Fibroblast of the aortic adventitia (primary cell): ENCODE results near the gene PIGV. TPM values are rescaled to one million over a fixed set of nuclear protein-coding genes. Genes with fewer than 3 reads are reported as not detected.
A peak's percentile ranks its signal among the peaks of the same experiment; 100 is the strongest.

Source experiments
- DNase-seq: peaks from one replicate; pipeline ENCODE4 v3.0.0-alpha.2; 2010; ENCODE audit warnings: low read depth
- H3K4me3 ChIP-seq: 2 replicates; pipeline ENCODE4 v1.5.1; 2011; ENCODE audit warnings: low read depth, mild to moderate bottlenecking, control low read depth, low read length, moderate library complexity
- total RNA-seq: library from RNA; depleted of rRNA; stranded (reverse); fragments of >200 nt; gene quantifications from 2 replicates; pipeline ENCODE4 v1.2.3, GENCODE V29; 2012; ENCODE audit warnings: low replicate concordance
- TF ChIP-seq, protein P1 (sequence below): IDR thresholded peaks from 2 replicates; pipeline ENCODE4 v1.5.1; 2011; ENCODE audit warnings: mild to moderate bottlenecking, low read length, control low read depth, inconsistent platforms; ENCODE audit not compliant: insufficient read depth

The PIGV gene
- total RNA-seq, 1 donor = 18.1 TPM

DNA sequence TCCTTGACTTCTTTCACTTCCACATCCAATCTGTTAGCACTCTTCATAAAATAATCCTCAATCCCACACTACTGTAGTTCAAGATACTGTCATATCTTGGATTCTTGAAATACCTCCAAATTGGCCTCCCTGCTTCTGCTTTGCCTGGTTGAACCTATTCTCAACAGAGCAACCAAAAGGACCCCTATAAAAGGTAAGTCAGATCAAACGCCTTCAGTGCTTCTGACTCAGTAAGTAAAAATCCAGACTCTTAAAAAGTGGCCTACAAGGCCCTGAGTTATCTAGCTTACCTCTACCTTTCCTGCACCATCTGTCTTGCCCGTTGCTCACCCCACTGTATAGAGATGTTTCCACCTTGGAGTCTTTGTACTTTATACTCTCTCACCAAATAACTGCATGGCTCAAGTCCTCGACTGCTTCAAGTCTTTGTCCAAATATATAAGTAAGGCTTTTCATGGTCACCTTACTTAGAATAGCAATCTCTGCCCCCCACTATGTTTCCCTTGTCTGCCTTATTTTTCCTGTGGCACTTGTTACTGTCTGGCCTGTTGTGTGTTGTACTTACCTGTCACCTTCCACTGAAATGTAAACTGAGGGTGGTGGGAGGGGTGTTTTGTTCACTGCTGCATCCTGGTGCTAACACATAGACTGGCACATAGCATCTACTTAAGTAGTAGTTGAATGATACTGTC is 5.1 kb upstream of the PIGV start:
- no peak for DNase-seq
- TF ChIP-seq, protein P1, sequence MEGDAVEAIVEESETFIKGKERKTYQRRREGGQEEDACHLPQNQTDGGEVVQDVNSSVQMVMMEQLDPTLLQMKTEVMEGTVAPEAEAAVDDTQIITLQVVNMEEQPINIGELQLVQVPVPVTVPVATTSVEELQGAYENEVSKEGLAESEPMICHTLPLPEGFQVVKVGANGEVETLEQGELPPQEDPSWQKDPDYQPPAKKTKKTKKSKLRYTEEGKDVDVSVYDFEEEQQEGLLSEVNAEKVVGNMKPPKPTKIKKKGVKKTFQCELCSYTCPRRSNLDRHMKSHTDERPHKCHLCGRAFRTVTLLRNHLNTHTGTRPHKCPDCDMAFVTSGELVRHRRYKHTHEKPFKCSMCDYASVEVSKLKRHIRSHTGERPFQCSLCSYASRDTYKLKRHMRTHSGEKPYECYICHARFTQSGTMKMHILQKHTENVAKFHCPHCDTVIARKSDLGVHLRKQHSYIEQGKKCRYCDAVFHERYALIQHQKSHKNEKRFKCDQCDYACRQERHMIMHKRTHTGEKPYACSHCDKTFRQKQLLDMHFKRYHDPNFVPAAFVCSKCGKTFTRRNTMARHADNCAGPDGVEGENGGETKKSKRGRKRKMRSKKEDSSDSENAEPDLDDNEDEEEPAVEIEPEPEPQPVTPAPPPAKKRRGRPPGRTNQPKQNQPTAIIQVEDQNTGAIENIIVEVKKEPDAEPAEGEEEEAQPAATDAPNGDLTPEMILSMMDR = no peak
- no peak overlapping the region for H3K4me3 ChIP-seq

DNA sequence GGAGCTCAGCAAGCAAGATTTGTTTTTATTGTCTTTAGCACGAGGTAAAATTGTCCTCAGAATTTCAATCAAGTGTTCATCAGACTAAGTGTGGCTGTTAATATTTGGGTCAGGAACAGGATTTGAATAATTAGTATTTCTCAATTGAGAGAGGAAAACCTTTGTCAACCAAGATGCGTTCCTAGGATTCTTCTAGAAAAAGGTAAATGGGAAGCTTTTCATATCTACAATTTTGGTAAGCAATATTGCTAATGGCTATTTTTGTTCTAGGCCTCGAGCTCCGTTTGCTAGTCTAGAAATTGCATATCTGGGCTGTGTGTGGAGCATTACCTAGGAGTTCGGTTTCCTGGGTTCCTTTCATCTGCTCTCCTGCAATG is 4.1 kb upstream of the PIGV start:
- TF ChIP-seq, protein P1 = no peak
- no peak for DNase-seq
- no peak overlapping the region for H3K4me3 ChIP-seq

DNA sequence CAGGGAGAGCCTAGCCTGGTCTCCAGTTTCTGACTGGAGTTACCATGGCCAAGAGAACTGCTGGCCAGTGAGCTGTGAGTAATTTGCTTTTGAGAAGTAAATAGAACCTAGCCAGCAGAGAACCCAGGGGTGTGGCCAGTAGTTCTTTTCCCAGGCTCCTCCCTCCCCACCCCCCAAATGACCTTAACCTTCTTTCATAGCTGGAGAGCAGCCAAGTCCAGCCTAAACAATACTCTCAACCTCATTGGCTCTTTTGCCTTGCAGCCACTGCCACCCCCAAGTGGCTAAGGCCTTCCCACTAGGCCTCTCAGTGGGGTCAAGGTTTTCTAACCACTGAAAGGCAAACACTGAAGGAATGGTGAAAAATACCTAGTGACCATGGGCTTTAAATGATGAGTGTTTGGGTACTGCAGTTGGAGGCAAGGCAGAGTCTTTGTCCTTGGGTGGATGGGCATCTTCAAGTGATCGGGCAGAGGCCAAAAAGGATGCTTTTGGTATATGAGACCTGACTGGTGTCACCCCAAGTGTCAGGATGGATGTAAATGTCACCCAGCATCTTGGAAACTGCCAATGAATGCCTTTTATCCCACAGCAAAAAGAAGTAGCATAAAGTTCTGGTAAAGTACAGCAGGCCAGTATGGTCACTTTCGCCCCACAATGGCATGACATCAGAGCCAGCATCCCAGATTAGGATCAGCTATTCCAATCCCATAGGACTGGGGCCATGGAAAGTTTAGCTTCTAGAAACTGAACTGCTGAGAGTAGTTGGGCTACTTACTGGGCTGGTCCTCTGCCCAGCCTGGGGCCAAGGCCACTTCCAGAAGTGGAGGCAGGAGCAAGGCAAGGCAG is 3.5 kb upstream of the PIGV start:
- TF ChIP-seq, protein P1 = no peak
- no peak overlapping the region for H3K4me3 ChIP-seq
- peak; percentile 85 for DNase-seq

DNA sequence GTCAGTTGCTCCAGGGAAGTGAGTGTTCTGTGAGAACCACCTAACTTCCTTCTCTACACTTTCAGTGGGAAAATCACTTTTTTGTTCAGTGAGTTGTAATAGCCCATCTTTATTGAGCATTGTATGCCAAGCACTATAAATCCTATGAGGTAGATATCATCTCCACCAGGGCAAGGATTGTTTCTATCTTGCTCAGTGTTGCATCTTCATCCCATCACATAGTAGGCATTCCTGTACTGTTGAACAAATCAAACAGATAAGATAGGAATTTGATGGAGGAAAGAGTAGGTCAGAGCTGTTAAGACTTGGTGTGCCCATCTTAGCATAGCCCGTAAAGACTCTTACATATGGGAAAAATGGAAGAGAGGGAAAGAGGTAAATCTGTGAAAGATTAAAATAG is 2.9 kb upstream of the PIGV start:
- TF ChIP-seq, protein P1 = no peak

DNA sequence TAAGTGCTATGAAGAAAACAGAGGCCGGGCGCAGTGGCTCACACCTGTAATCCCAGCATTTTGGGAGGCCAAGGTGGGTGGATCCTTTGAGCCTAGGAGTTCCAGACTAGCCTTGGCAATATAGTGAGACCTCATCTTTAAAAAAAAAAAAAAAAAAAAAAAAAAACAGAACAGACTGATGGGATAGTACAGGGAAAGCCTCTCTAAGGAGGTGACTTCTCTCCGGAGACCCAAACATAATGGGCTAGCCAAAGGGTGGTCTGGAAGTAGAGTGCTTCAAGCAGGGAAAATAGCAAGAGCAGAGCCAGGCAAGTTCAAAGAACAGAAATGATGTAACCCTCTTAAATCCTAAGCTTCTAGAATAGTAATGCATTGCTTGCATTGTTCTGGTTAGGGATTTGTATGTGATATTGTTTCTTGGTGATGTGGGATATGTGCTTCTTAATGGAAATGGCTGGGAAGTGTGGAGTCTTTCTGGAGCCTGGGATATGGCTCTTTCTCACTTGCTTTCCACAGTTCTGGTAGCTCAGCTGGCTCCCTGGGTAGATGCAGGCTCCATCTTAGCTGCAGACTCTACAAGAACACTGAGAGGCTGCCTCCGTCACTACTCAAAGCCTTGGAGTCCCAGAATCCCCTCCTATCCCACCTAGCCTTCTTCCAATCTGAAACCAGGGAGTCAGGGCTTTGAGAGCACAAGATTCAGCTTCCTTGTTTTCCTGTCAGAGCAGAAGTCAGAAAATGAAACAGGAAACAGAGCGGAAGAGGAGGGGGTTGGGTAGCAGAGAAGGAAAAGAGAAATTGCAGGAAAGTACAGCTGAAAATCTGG is 1.9 kb upstream of the PIGV start:
- TF ChIP-seq, protein P1 = no peak
- DNase-seq = peak; percentile 77
- peak overlapping the region; percentile 10 for H3K4me3 ChIP-seq

More for the DNA sequence above, 2.9 kb upstream of the PIGV start:
- peak; percentile 31 for DNase-seq
- H3K4me3 ChIP-seq = no peak overlapping the region

DNA sequence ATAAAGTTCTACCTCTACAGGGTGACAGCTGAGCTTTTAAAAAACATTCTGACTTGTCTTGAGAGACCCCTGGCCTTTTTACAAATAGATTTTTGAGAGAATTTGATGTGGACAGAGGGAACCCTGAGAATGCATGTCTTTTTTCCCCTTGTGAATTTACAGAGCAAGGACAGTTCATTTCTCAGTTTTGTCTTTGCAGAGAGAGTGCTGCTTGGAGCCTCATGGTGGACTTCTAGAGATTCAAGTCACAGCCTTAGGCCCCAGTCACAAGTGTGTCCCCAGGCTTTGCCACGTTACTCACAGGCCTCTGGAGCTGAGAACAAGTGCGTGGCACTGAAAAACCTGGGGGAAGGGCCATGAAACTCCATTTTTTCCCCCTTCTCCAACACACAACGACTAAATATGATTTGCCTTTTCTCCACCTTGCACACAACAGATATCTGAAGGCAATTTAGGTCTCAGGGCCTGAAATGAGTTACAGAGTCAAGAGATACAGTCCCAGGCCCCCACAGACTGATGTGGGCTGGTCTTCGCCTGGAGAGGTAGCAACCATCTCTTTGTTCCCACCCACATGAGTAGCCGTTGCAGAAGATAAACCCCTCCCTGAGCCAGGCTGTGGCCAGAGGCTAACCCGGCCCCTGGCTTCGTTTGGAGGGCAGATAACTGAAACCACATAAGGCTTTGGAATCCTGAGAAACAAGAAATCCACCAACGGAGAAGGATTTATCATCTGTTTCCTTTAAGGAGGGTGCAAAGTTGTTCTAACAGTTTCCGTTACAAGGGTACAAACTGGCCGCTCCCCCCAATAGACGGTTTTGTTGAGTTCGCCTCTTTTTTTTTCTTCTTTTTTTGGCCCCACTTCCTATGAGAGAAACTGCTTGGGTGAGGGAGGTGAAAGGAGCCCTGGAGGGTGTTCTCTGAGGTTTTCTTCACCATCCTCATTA is 1.0 kb upstream of the PIGV start:
- DNase-seq = peak; percentile 93
- peak overlapping the region; percentile 86 for H3K4me3 ChIP-seq
- TF ChIP-seq, protein P1 = no peak
